ENCODE measurements around the gene GNG10.

- TF ChIP-seq EGR1 (IDR thresholded peaks at IDR 0.05; ENCODE audit: low read depth in 2 of 2) = no peak
- TF ChIP-seq SP1 (IDR thresholded peaks at IDR 0.05) = no peak
- TF ChIP-seq, protein P1, sequence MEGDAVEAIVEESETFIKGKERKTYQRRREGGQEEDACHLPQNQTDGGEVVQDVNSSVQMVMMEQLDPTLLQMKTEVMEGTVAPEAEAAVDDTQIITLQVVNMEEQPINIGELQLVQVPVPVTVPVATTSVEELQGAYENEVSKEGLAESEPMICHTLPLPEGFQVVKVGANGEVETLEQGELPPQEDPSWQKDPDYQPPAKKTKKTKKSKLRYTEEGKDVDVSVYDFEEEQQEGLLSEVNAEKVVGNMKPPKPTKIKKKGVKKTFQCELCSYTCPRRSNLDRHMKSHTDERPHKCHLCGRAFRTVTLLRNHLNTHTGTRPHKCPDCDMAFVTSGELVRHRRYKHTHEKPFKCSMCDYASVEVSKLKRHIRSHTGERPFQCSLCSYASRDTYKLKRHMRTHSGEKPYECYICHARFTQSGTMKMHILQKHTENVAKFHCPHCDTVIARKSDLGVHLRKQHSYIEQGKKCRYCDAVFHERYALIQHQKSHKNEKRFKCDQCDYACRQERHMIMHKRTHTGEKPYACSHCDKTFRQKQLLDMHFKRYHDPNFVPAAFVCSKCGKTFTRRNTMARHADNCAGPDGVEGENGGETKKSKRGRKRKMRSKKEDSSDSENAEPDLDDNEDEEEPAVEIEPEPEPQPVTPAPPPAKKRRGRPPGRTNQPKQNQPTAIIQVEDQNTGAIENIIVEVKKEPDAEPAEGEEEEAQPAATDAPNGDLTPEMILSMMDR (IDR thresholded peaks at IDR 0.05; ENCODE audit: low read depth, low read length, missing input control) = no peak
- TF ChIP-seq, protein P2, sequence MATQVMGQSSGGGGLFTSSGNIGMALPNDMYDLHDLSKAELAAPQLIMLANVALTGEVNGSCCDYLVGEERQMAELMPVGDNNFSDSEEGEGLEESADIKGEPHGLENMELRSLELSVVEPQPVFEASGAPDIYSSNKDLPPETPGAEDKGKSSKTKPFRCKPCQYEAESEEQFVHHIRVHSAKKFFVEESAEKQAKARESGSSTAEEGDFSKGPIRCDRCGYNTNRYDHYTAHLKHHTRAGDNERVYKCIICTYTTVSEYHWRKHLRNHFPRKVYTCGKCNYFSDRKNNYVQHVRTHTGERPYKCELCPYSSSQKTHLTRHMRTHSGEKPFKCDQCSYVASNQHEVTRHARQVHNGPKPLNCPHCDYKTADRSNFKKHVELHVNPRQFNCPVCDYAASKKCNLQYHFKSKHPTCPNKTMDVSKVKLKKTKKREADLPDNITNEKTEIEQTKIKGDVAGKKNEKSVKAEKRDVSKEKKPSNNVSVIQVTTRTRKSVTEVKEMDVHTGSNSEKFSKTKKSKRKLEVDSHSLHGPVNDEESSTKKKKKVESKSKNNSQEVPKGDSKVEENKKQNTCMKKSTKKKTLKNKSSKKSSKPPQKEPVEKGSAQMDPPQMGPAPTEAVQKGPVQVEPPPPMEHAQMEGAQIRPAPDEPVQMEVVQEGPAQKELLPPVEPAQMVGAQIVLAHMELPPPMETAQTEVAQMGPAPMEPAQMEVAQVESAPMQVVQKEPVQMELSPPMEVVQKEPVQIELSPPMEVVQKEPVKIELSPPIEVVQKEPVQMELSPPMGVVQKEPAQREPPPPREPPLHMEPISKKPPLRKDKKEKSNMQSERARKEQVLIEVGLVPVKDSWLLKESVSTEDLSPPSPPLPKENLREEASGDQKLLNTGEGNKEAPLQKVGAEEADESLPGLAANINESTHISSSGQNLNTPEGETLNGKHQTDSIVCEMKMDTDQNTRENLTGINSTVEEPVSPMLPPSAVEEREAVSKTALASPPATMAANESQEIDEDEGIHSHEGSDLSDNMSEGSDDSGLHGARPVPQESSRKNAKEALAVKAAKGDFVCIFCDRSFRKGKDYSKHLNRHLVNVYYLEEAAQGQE (IDR thresholded peaks at IDR 0.05) = no peak
- TF ChIP-seq FOXA2 (IDR thresholded peaks at IDR 0.05) = no peak
- TF ChIP-seq YY1 (IDR thresholded peaks at IDR 0.05) = no peak
- TF ChIP-seq, protein P3, sequence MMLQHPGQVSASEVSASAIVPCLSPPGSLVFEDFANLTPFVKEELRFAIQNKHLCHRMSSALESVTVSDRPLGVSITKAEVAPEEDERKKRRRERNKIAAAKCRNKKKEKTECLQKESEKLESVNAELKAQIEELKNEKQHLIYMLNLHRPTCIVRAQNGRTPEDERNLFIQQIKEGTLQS (IDR thresholded peaks at IDR 0.05) = no peak
- TF ChIP-seq RAD21 (IDR thresholded peaks at IDR 0.05) = no peak
- no peak for TF ChIP-seq TAF1 (conservative IDR thresholded peaks at IDR 0.05)
These were observed 6.7 kb downstream of the GNG10 start for GRCh38 chr9:111668026-111668573.

Measured in liver (tissue), 3 donors.